GM13977 (cell line): ENCODE data around the gene LDLRAD3.

ENCODE experiments used
- DNase-seq: peaks from one replicate; pipeline ENCODE4 v3.0.0; 2012; ENCODE audit warnings: low spot score
- in situ Hi-C: fragments of 300-500 bp; cut with MboI; formaldehyde crosslinking; loops from one replicate; pipeline ENCODE4 v1.12.0; 2022; ENCODE audit warnings: low sequenced_read_pairs, low pct_unique_long_range_greater_than_20kb, mixed read lengths, inconsistent platforms; ENCODE audit not compliant: unreplicated experiment
- TF ChIP-seq, protein P1 (sequence below): IDR thresholded peaks from 2 replicates; pipeline ENCODE4 v1.5.1; 2012; ENCODE audit warnings: mild to moderate bottlenecking, control low read depth; ENCODE audit not compliant: insufficient read depth; ENCODE audit errors: extremely low read depth, missing control alignments

Gene LDLRAD3

DNA sequence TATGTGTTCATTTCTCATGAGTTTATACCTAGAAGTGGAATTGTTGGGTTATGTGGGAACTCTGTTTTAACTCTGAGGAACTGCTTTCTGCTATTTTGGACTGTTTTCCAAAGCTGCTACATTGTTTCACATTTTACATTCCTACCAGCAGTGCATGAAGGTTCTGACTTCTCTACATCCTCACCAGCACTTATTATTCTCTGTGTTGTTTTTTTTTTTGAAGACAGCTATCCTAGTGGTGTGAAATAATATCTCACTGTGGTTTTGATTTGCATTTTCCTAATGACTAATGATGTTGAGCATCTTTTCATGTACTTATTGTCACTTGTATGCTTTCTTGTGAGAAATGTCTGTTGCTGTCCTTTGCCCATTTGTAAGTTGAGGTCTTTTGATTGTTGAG, 175.4 kb downstream of the LDLRAD3 start:
- in situ Hi-C loops = no loop called here
- TF ChIP-seq, protein P1, sequence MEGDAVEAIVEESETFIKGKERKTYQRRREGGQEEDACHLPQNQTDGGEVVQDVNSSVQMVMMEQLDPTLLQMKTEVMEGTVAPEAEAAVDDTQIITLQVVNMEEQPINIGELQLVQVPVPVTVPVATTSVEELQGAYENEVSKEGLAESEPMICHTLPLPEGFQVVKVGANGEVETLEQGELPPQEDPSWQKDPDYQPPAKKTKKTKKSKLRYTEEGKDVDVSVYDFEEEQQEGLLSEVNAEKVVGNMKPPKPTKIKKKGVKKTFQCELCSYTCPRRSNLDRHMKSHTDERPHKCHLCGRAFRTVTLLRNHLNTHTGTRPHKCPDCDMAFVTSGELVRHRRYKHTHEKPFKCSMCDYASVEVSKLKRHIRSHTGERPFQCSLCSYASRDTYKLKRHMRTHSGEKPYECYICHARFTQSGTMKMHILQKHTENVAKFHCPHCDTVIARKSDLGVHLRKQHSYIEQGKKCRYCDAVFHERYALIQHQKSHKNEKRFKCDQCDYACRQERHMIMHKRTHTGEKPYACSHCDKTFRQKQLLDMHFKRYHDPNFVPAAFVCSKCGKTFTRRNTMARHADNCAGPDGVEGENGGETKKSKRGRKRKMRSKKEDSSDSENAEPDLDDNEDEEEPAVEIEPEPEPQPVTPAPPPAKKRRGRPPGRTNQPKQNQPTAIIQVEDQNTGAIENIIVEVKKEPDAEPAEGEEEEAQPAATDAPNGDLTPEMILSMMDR = no peak

DNA sequence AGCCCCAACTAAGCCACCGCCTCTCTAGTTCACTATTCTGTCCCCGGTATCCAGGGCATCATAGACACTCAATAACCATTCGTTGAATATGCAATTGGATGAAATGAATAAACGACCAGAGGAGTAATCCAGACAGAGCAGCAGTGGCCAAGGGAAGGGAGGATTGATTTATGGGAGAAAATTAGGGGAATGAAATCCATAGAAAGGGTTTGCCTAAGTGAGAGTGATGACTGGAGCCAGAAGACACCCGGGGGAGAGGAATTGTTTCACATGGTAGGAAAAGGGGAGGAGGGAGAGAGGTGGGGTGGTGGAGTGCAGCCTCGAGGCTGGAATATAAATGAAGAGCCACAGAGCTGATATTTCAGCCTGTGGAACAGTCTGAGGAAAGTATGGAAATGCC, 177.2 kb downstream of the LDLRAD3 start:
- no peak for DNase-seq

More for the DNA sequence above, 175.4 kb downstream of the LDLRAD3 start:
- no peak for DNase-seq

DNA sequence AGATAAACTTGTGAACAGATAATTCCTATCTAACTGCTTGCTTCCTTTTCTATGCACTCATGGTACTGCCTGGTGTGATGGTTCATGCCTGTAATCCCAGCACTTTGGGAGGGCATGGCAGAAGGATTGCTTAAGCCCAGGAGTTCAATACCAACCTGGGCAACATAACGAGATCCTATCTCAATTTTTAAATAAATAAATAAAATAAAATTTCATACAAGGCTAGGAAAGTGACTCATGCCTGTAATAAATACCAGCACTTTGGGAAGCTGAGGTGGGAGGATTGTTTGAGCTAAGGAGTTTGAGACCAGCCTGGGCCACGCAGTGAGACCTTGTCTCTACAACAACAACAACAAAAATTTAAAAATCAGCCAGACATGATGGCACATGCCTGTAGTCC, 178.8 kb downstream of the LDLRAD3 start:
- in situ Hi-C loops = no loop called here
- no peak for DNase-seq
- TF ChIP-seq, protein P1 = no peak

More for the DNA sequence above, 177.2 kb downstream of the LDLRAD3 start:
- in situ Hi-C loops = no loop called here
- TF ChIP-seq, protein P1 = no peak

- in situ Hi-C loops = no loop called here
Measured at GRCh38 chr11:36123336-36124101, 179.7 kb downstream of the LDLRAD3 start.

DNA sequence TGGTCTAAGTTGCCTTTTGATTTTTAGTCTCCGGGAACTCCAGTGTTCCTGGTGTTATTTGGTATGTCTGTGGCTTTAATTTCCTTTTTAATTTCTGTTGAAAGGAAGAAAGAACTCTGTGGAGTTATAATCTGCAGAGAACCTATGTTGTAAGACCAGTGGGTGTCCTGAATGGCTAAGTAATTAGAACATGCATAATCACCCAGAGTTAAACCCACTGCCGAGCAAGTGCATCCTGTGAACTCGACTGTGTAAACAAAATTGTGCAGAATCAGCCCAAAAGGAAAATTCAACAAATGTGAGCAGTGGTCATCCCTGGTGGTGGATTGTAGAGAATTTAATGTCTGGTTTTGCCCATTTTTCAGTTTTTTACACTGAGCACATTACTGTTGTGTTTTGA, 182.8 kb downstream of the LDLRAD3 start:
- DNase-seq = no peak
- TF ChIP-seq, protein P1 = no peak
- in situ Hi-C loops = no loop called here

More at GRCh38 chr11:36123336-36124101, 179.7 kb downstream of the LDLRAD3 start:
- TF ChIP-seq, protein P1 = no peak
- no peak for DNase-seq

DNA sequence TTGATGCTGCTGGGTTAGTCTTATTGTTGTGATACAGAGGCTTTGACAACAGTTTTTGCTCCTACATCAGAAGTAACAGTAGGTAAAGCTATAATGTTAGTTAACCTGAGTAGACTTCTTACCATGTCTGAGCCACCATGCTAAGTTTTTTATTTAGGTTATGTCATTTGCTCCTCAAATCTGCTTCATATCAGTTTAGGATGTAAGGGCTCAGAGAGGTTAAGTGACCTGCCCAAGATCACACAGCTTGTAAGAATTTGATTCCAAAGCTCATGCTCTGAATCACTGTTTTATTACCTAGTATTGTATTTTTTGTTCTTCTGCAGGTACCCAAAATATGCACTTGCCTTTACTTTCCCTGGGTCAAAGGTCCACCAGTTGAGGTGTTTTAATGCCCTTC, 183.7 kb downstream of the LDLRAD3 start:
- in situ Hi-C loops = no loop called here
- no peak for DNase-seq
- TF ChIP-seq, protein P1 = no peak
